ENCODE results near the gene LOXL3. TPM values are rescaled to one million over a fixed set of nuclear protein-coding genes. Genes with fewer than 3 reads are reported as not detected.

Gene LOXL3
- total RNA-seq, 5 donors from 2014 or later (not counting 1 experiment from before 2014, with no cell fraction given) = 0.10 to 0.47 (median 0.38) TPM; not detected in 1

GRCh38 chr2:74576211-74576862 lies 22.6 kb upstream of the LOXL3 start:
- H3K27ac Mint-ChIP-seq = no peak overlapping the region
- WGBS (ENCODE audit: insufficient coverage) = 100% methylated on average over 2 of the region's 7 CpGs
- H3K4me1 Mint-ChIP-seq = peaks cover 13 to 16% (median 15%) of the 10 kb centered on the region in 3 donors
- ATAC-seq (replicated peaks in 1 of 4) = no peak
- H3K36me3 Mint-ChIP-seq = no peaks in the 10 kb centered on the region
- H3K4me3 Mint-ChIP-seq = no peak overlapping the region
- Histone ChIP-seq H3K27ac (ENCODE audit: low read length) (no peak overlapping the region), H3K9me3 (no peaks in the 10 kb centered on the region), H3K4me3 (ENCODE audit: control insufficient read depth in 1 of 2, extremely low read depth in 1 of 2, low read length in 1 of 2) (no peak overlapping the region), H3K4me1 (ENCODE audit: control insufficient read depth in 1 of 2, extremely low read depth in 1 of 2, insufficient read depth in 2 of 2, low read length in 2 of 2) (peaks cover 4 to 8% of the 10 kb centered on the region in 2 experiments), H3K36me3 (ENCODE audit: control insufficient read depth in 2 of 2, extremely low read depth in 1 of 2, insufficient read depth in 1 of 2, low read length in 1 of 2) (no peaks in the 10 kb centered on the region), H3K27me3 (replicated peaks in 1 of 2; ENCODE audit: control insufficient read depth in 2 of 2, extremely low read depth in 1 of 2, insufficient read depth in 2 of 2, low read length in 1 of 2) (peaks cover 0 to 6% of the 10 kb centered on the region in 2 experiments)
- POLR2A ChIA-PET = no interaction called here
- peaks cover 9 to 15% of the 10 kb centered on the region in 2 donors for H3K27me3 Mint-ChIP-seq
- CTCF ChIA-PET = interaction anchor here in 1 of 2 donors (0.5 kb wide), 1 partner anchor 46 kb away, joined by 3 read pairs; no protein-coding TSS in a partner anchor
- H3K9me3 Mint-ChIP-seq = no peaks in the 10 kb centered on the region
- DNase-seq = no peak

GRCh38 chr2:74575320-74575719 lies 21.6 kb upstream of the LOXL3 start:
- no peaks in the 10 kb centered on the region for H3K9me3 Mint-ChIP-seq
- no peak overlapping the region for H3K27ac Mint-ChIP-seq
- 94% methylated on average over 4 of the region's 4 CpGs for WGBS (ENCODE audit: insufficient coverage)
- H3K36me3 Mint-ChIP-seq = no peaks in the 10 kb centered on the region
- Histone ChIP-seq H3K27ac (ENCODE audit: low read length) (no peak overlapping the region), H3K4me3 (ENCODE audit: control insufficient read depth in 1 of 2, extremely low read depth in 1 of 2, low read length in 1 of 2) (no peak overlapping the region), H3K36me3 (ENCODE audit: control insufficient read depth in 2 of 2, extremely low read depth in 1 of 2, insufficient read depth in 1 of 2, low read length in 1 of 2) (no peaks in the 10 kb centered on the region), H3K9me3 (no peaks in the 10 kb centered on the region), H3K4me1 (ENCODE audit: control insufficient read depth in 1 of 2, extremely low read depth in 1 of 2, insufficient read depth in 2 of 2, low read length in 2 of 2) (peaks cover 4 to 8% of the 10 kb centered on the region in 2 experiments), H3K27me3 (replicated peaks in 1 of 2; ENCODE audit: control insufficient read depth in 2 of 2, extremely low read depth in 1 of 2, insufficient read depth in 2 of 2, low read length in 1 of 2) (peaks cover 0 to 6% of the 10 kb centered on the region in 2 experiments)
- peaks cover 7 to 10% of the 10 kb centered on the region in 2 donors for H3K27me3 Mint-ChIP-seq
- H3K4me3 Mint-ChIP-seq = no peak overlapping the region
- ChIA-PET POLR2A (no interaction called here), CTCF (interaction anchor here in 1 of 2 donors (0.9 kb wide), 1 partner anchor 11 kb away, joined by 3 read pairs; no protein-coding TSS in a partner anchor)
- ATAC-seq (replicated peaks in 1 of 4) = no peak
- peaks cover 13 to 16% (median 15%) of the 10 kb centered on the region in 3 donors for H3K4me1 Mint-ChIP-seq
- no peak for DNase-seq

GRCh38 chr2:74573747-74574562 lies 20.2 kb upstream of the LOXL3 start:
- Mint-ChIP-seq H3K4me3 (peak overlapping the region; percentile 52 to 59 (median 52)), H3K27me3 (peaks cover 4 to 7% of the 10 kb centered on the region in 2 donors), H3K27ac (peak overlapping the region; percentile 82 to 87), H3K36me3 (no peaks in the 10 kb centered on the region), H3K4me1 (peaks cover 13 to 16% (median 15%) of the 10 kb centered on the region in 3 donors), H3K9me3 (no peaks in the 10 kb centered on the region)
- POLR2A ChIA-PET = no interaction called here
- peak overlapping the region; percentile 48 for H3K27ac ChIP-seq (ENCODE audit: low read length)
- H3K27me3 ChIP-seq (replicated peaks in 1 of 2; ENCODE audit: control insufficient read depth in 2 of 2, extremely low read depth in 1 of 2, insufficient read depth in 2 of 2, low read length in 1 of 2) = peaks cover 0 to 6% of the 10 kb centered on the region in 2 experiments
- CTCF ChIA-PET = interaction anchor here (0.6 to 1.1 kb wide), 2 partner anchors 11 to 395 kb away, joined by 7 to 9 read pairs; no protein-coding TSS in a partner anchor
- peak overlapping the region in 1 of 2 donors; percentile 19 for H3K4me3 ChIP-seq (ENCODE audit: control insufficient read depth in 1 of 2, extremely low read depth in 1 of 2, low read length in 1 of 2)
- H3K9me3 ChIP-seq = no peaks in the 10 kb centered on the region
- DNase-seq (peak in 2 of 35 experiments; percentile 34 to 55), ATAC-seq (replicated peaks in 1 of 4) (peak; percentile 75 to 98 (median 92))
- peaks cover 4 to 8% of the 10 kb centered on the region in 2 experiments for H3K4me1 ChIP-seq (ENCODE audit: control insufficient read depth in 1 of 2, extremely low read depth in 1 of 2, insufficient read depth in 2 of 2, low read length in 2 of 2)
- no peaks in the 10 kb centered on the region for H3K36me3 ChIP-seq (ENCODE audit: control insufficient read depth in 2 of 2, extremely low read depth in 1 of 2, insufficient read depth in 1 of 2, low read length in 1 of 2)
- 33% methylated on average over 3 of the region's 7 CpGs for WGBS (ENCODE audit: insufficient coverage)

- Mint-ChIP-seq H3K4me3 (no peak overlapping the region), H3K4me1 (peaks cover 13 to 16% (median 15%) of the 10 kb centered on the region in 3 donors), H3K36me3 (no peaks in the 10 kb centered on the region), H3K9me3 (no peaks in the 10 kb centered on the region), H3K27me3 (peaks cover 10 to 11% of the 10 kb centered on the region in 2 donors), H3K27ac (no peak overlapping the region)
- ATAC-seq (replicated peaks in 1 of 4) (no peak), DNase-seq (no peak)
- H3K9me3 ChIP-seq = no peaks in the 10 kb centered on the region
- H3K4me1 ChIP-seq (ENCODE audit: control insufficient read depth in 1 of 2, extremely low read depth in 1 of 2, insufficient read depth in 2 of 2, low read length in 2 of 2) = peaks cover 4 to 8% of the 10 kb centered on the region in 2 experiments
- CTCF ChIA-PET = no interaction called here
- H3K36me3 ChIP-seq (ENCODE audit: control insufficient read depth in 2 of 2, extremely low read depth in 1 of 2, insufficient read depth in 1 of 2, low read length in 1 of 2) = no peaks in the 10 kb centered on the region
- WGBS (ENCODE audit: insufficient coverage) = 89% methylated on average over 3 of the region's 3 CpGs
- POLR2A ChIA-PET = no interaction called here
- peaks cover 0 to 3% of the 10 kb centered on the region in 2 experiments for H3K27me3 ChIP-seq (replicated peaks in 1 of 2; ENCODE audit: control insufficient read depth in 2 of 2, extremely low read depth in 1 of 2, insufficient read depth in 2 of 2, low read length in 1 of 2)
- H3K4me3 ChIP-seq (ENCODE audit: control insufficient read depth in 1 of 2, extremely low read depth in 1 of 2, low read length in 1 of 2) = no peak overlapping the region
- no peak overlapping the region for H3K27ac ChIP-seq (ENCODE audit: low read length)
Measured at GRCh38 chr2:74572178-74572925, 18.6 kb upstream of the LOXL3 start.

GRCh38 chr2:74571058-74571457 lies 17.3 kb upstream of the LOXL3 start:
- H3K27ac ChIP-seq (ENCODE audit: low read length) = no peak overlapping the region
- Mint-ChIP-seq H3K27me3 (peaks cover 9 to 10% of the 10 kb centered on the region in 2 donors), H3K9me3 (no peaks in the 10 kb centered on the region), H3K4me3 (no peak overlapping the region), H3K4me1 (peaks cover 13 to 16% (median 15%) of the 10 kb centered on the region in 3 donors), H3K27ac (no peak overlapping the region), H3K36me3 (no peaks in the 10 kb centered on the region)
- DNase-seq (no peak), ATAC-seq (replicated peaks in 1 of 4) (no peak)
- peaks cover 4 to 8% of the 10 kb centered on the region in 2 experiments for H3K4me1 ChIP-seq (ENCODE audit: control insufficient read depth in 1 of 2, extremely low read depth in 1 of 2, insufficient read depth in 2 of 2, low read length in 2 of 2)
- CTCF ChIA-PET = interaction anchor here in 1 of 2 donors (0.6 kb wide), 1 partner anchor 13 kb away, joined by 3 read pairs; no protein-coding TSS in a partner anchor
- POLR2A ChIA-PET = no interaction called here
- H3K9me3 ChIP-seq = no peaks in the 10 kb centered on the region
- no peaks in the 10 kb centered on the region for H3K36me3 ChIP-seq (ENCODE audit: control insufficient read depth in 2 of 2, extremely low read depth in 1 of 2, insufficient read depth in 1 of 2, low read length in 1 of 2)
- no peaks in the 10 kb centered on the region for H3K27me3 ChIP-seq (replicated peaks in 1 of 2; ENCODE audit: control insufficient read depth in 2 of 2, extremely low read depth in 1 of 2, insufficient read depth in 2 of 2, low read length in 1 of 2)
- H3K4me3 ChIP-seq (ENCODE audit: control insufficient read depth in 1 of 2, extremely low read depth in 1 of 2, low read length in 1 of 2) = no peak overlapping the region
- WGBS (ENCODE audit: insufficient coverage) = 15% methylated on average over 1 of the region's 1 CpG
